H1 (cell line): ENCODE measurements around the gene ERCC6L. TPM values are rescaled to one million over a fixed set of nuclear protein-coding genes. Genes with fewer than 3 reads are reported as not detected.

Experiments used
- CTCF ChIA-PET: fragments of 300-600 bp; sonication (Branson Sonifier 250); formaldehyde crosslinking; loops from one replicate; lab custom pipeline; 2021; ENCODE audit not compliant: partially characterized antibody; lab: Charles Lee
- POLR2A ChIA-PET: fragments of 300-600 bp; sonication (Branson Sonifier 250); formaldehyde crosslinking; loops from one replicate; lab custom pipeline; 2021; ENCODE audit warnings: inconsistent platforms; ENCODE audit not compliant: partially characterized antibody; lab: Charles Lee
- DNase-seq, 2 experiments: peaks; one replicate each; pipeline versions ENCODE4 v3.0.0 to v3.0.0-alpha.2; 2010 to 2022; ENCODE audit warnings: low spot score in 2 of 2, low read depth in 1 of 2, mixed read lengths in 1 of 2
- FAIRE-seq: peaks from 2 replicates; lab custom pipeline; 2011; peaks lifted over from hg19 to GRCh38; lab: Jason Lieb, UNC
- H2AFZ ChIP-seq: 2 replicates; pipeline ENCODE4 v1.8.1; 2012; ENCODE audit warnings: low read length, inconsistent platforms
- H2AK5ac ChIP-seq: 2 replicates; pipeline ENCODE4 v1.6.1; 2013; ENCODE audit warnings: low read depth, low read length
- H2BK120ac ChIP-seq: replicated peaks from 2 replicates; pipeline ENCODE3; 2013; ENCODE audit warnings: low read depth, low read length, inconsistent platforms
- H2BK12ac ChIP-seq: 2 replicates; pipeline ENCODE4 v1.6.1; 2013; ENCODE audit warnings: low read depth, low read length
- H2BK15ac ChIP-seq: 2 replicates; pipeline ENCODE4 v1.6.1; 2013; ENCODE audit warnings: low read length
- H2BK20ac ChIP-seq: 2 replicates; pipeline ENCODE4 v1.6.1; 2013; ENCODE audit warnings: low read length
- H2BK5ac ChIP-seq: 2 replicates; pipeline ENCODE4 v1.6.1; 2013; ENCODE audit warnings: low read depth, low read length
- H3K14ac ChIP-seq: 2 replicates; pipeline ENCODE4 v1.6.1; 2013; ENCODE audit warnings: inconsistent platforms; ENCODE audit not compliant: insufficient read length
- H3K18ac ChIP-seq: 2 replicates; pipeline ENCODE4 v1.6.1; 2013; ENCODE audit warnings: low read length; ENCODE audit errors: extremely low read depth
- H3K23ac ChIP-seq: 2 replicates; pipeline ENCODE4 v1.6.1; 2013; ENCODE audit warnings: inconsistent platforms; ENCODE audit not compliant: insufficient read length
- H3K23me2 ChIP-seq: 2 replicates; pipeline ENCODE4 v1.6.1; 2013; ENCODE audit warnings: low read depth, low read length
- H3K27ac ChIP-seq: 2 replicates; pipeline ENCODE4 v1.6.1; 2011; ENCODE audit warnings: low read depth, low read length, inconsistent platforms
- H3K27me3 ChIP-seq, 4 experiments: replicated peaks in 1 of 4; 1 replicate in 1 of 4; 2 replicates in 3 of 4; pipeline versions ENCODE4 v1.6.1 to v1.8.1; 2011 to 2013; ENCODE audit warnings: low read length in 3 of 4, mild to moderate bottlenecking in 3 of 4, inconsistent platforms in 2 of 4, mixed read lengths in 2 of 4, moderate library complexity in 1 of 4; ENCODE audit not compliant: control insufficient read depth in 3 of 4, insufficient read depth in 3 of 4; ENCODE audit errors: extremely low read depth in 1 of 4
- H3K36me3 ChIP-seq, 4 experiments: 2 replicates each; pipeline versions ENCODE4 v1.6.1 to v1.8.1; 2011 to 2013; ENCODE audit warnings: mild to moderate bottlenecking in 4 of 4, low read length in 3 of 4, moderate library complexity in 2 of 4, control low read depth in 1 of 4, inconsistent platforms in 1 of 4; ENCODE audit not compliant: insufficient read depth in 4 of 4, control insufficient read depth in 2 of 4
- H3K4ac ChIP-seq: replicated peaks from 2 replicates; pipeline ENCODE3; 2013; ENCODE audit warnings: low read length, low read depth, mixed read lengths, inconsistent platforms; ENCODE audit not compliant: insufficient read length
- H3K4me1 ChIP-seq, 4 experiments: replicated peaks in 1 of 4; 1 replicate in 1 of 4; 2 replicates in 3 of 4; pipeline versions ENCODE4 v1.6.1 to v1.8.1; 2011 to 2013; ENCODE audit warnings: low read length in 3 of 4, inconsistent platforms in 2 of 4, mixed read lengths in 1 of 4; ENCODE audit not compliant: insufficient read depth in 4 of 4, control insufficient read depth in 3 of 4
- H3K4me2 ChIP-seq, 2 experiments: 2 replicates each; pipeline versions ENCODE4 v1.6.1 to v1.8.1; 2011 to 2013; ENCODE audit warnings: low read depth in 2 of 2, low read length in 2 of 2, control low read depth in 1 of 2, inconsistent platforms in 1 of 2, mild to moderate bottlenecking in 1 of 2; ENCODE audit not compliant: insufficient read depth in 1 of 2
- H3K4me3 ChIP-seq, 4 experiments: fragments of 200-600, 300-600 bp in 1 of 4; sonication (generic), shearing (Covaris generic), sonication (Bioruptor Twin) in 1 of 4; 2 replicates each; pipeline versions ENCODE4 v1.5.1 to v1.8.1; 2011 to 2016; ENCODE audit warnings: low read length in 4 of 4, low read depth in 3 of 4, control low read depth in 2 of 4, inconsistent platforms in 2 of 4, mild to moderate bottlenecking in 2 of 4, mixed read lengths in 1 of 4, moderate library complexity in 1 of 4; ENCODE audit not compliant: insufficient read depth in 2 of 4; ENCODE audit errors: extremely low read depth in 1 of 4
- H3K56ac ChIP-seq: replicated peaks from 2 replicates; pipeline ENCODE3; 2013; ENCODE audit warnings: low read depth, mild to moderate bottlenecking, mixed read lengths, low read length, inconsistent platforms; ENCODE audit not compliant: insufficient read length
- H3K79me1 ChIP-seq: 2 replicates; pipeline ENCODE4 v1.6.1; 2013; ENCODE audit warnings: low read depth, low read length, control low read depth
- H3K79me2 ChIP-seq, 2 experiments: 2 replicates each; pipeline versions ENCODE4 v1.6.1 to v1.8.1; 2012 to 2013; ENCODE audit warnings: low read length in 2 of 2, mild to moderate bottlenecking in 2 of 2, inconsistent platforms in 1 of 2; ENCODE audit not compliant: insufficient read depth in 2 of 2, control insufficient read depth in 1 of 2
- H3K9ac ChIP-seq, 4 experiments: replicated peaks in 1 of 4; 1 replicate in 1 of 4; 2 replicates in 3 of 4; pipeline versions ENCODE4 v1.6.1 to v1.8.1; 2011 to 2013; ENCODE audit warnings: low read depth in 3 of 4, low read length in 3 of 4, control low read depth in 2 of 4, mild to moderate bottlenecking in 2 of 4, moderate library complexity in 2 of 4, inconsistent platforms in 1 of 4; ENCODE audit errors: extremely low read depth in 1 of 4
- H3K9me3 ChIP-seq, 2 experiments: 2 replicates each; pipeline versions ENCODE4 v1.6.1 to v1.8.1; 2012 to 2013; ENCODE audit warnings: mild to moderate bottlenecking in 2 of 2, moderate library complexity in 2 of 2, control low read depth in 1 of 2, inconsistent platforms in 1 of 2, low read depth in 1 of 2, low read length in 1 of 2, mixed read lengths in 1 of 2; ENCODE audit not compliant: insufficient read depth in 2 of 2
- H4K20me1 ChIP-seq, 2 experiments: replicated peaks in 1 of 2; 2 replicates each; pipeline versions ENCODE3 to v1.8.1; 2011 to 2013; ENCODE audit warnings: inconsistent platforms in 2 of 2, low read length in 2 of 2, mild to moderate bottlenecking in 1 of 2; ENCODE audit not compliant: insufficient read depth in 2 of 2, control insufficient read depth in 1 of 2
- H4K5ac ChIP-seq: 2 replicates; pipeline ENCODE4 v1.6.1; 2013; ENCODE audit warnings: low read length, low read depth, mixed read lengths, inconsistent platforms; ENCODE audit not compliant: insufficient read length
- H4K8ac ChIP-seq: 2 replicates; pipeline ENCODE4 v1.8.0; 2013; ENCODE audit warnings: mild to moderate bottlenecking, moderate library complexity, low read length, inconsistent platforms; ENCODE audit not compliant: insufficient read depth; ENCODE audit errors: extremely low read depth
- H4K91ac ChIP-seq: replicated peaks from 2 replicates; pipeline ENCODE3; 2013; ENCODE audit warnings: low read length, mixed read lengths, inconsistent platforms; ENCODE audit not compliant: insufficient read length
- ATF3 ChIP-seq: IDR thresholded peaks from 2 replicates; pipeline ENCODE4 v1.6.1; 2011; ENCODE audit warnings: low read depth, mild to moderate bottlenecking, low read length; ENCODE audit not compliant: insufficient read depth
- CHD1 ChIP-seq: IDR thresholded peaks from 2 replicates; pipeline ENCODE4 v1.6.1; 2012; ENCODE audit warnings: low read depth, low read length, improper control_type of control experiment
- CTBP2 ChIP-seq: IDR thresholded peaks from 2 replicates; pipeline ENCODE4 v1.7.0; 2011; ENCODE audit warnings: borderline replicate concordance, mild to moderate bottlenecking, moderate library complexity, mixed read lengths, low read length; ENCODE audit not compliant: insufficient read depth, insufficient read length
- HDAC6 ChIP-seq: IDR thresholded peaks from one replicate; pipeline ENCODE4 v1.7.1; 2012; ENCODE audit warnings: low read depth, mild to moderate bottlenecking, inconsistent platforms, low read length, moderate library complexity
- JUN ChIP-seq: IDR thresholded peaks from 2 replicates; pipeline ENCODE4 v1.6.1; 2011; ENCODE audit warnings: low read depth, mild to moderate bottlenecking, improper control_type of control experiment, low read length
- JUND ChIP-seq: IDR thresholded peaks from 2 replicates; pipeline ENCODE4 v1.6.1; 2011; ENCODE audit warnings: mild to moderate bottlenecking, improper control_type of control experiment, low read length
- KDM1A ChIP-seq: fragments of 200-600, 300-600 bp; sonication (generic); IDR thresholded peaks from 2 replicates; pipeline ENCODE4 v1.7.1; 2016; ENCODE audit warnings: mild to moderate bottlenecking, low read length, borderline replicate concordance
- POLR2AphosphoS5 ChIP-seq: IDR thresholded peaks from 2 replicates; pipeline ENCODE4 v1.6.1; 2011; ENCODE audit warnings: low read depth, low read length
- SP4 ChIP-seq: IDR thresholded peaks from 2 replicates; pipeline ENCODE4 v1.6.1; 2012; ENCODE audit warnings: low read length, inconsistent platforms
- TAF7 ChIP-seq: optimal IDR thresholded peaks from 2 replicates; pipeline ENCODE3; 2011; ENCODE audit warnings: low read depth, mild to moderate bottlenecking, inconsistent platforms, low read length, moderate library complexity, borderline replicate concordance
- WGBS, 2 experiments: shearing (Covaris generic) in 1 of 2; methylation state at CpG; one replicate each; pipeline versions ENCODE4 v1.1.6 to v1.1.7; 2013 to 2015; ENCODE audit warnings: low lambda C conversion rate in 2 of 2, mixed read lengths in 2 of 2, inconsistent platforms in 1 of 2, low coverage in 1 of 2, missing lambda C conversion rate in 1 of 2; ENCODE audit not compliant: insufficient replicate concordance in 2 of 2, insufficient coverage in 1 of 2, insufficient read length in 1 of 2; ENCODE audit errors: extremely low coverage in 1 of 2, missing lambda C conversion rate in 1 of 2; 5-methylcytosine and 5-hydroxymethylcytosine counted together
- polyA plus RNA-seq, 7 experiments: library from polyadenylated mRNA; depleted of rRNA in 3 of 7; stranded (reverse) in 5 of 7; unstranded in 2 of 7; fragments of >200 nt in 5 of 7; fragments of 200-250 nt in 2 of 7; gene quantifications; 1 replicate in 5 of 7; 2 replicates in 1 of 7; 4 replicates in 1 of 7; pipeline versions ENCODE4 v1.2.1 to v1.2.3, GENCODE V29; 2011 to 2013; ENCODE audit warnings: missing spikeins in 2 of 7, mixed read lengths in 2 of 7
- total RNA-seq: library from RNA; stranded (reverse); fragmentation: NEBNext Ultra II Directional; extraction: Animal tissue kit (Norgen Biotek cat#: 25700); gene quantifications from 2 replicates; pipeline ENCODE4 v1.2.1, GENCODE V29; 2021
- TF ChIP-seq, protein P1 (sequence below): IDR thresholded peaks from 2 replicates; pipeline ENCODE4 v1.6.1; 2012; ENCODE audit warnings: inconsistent platforms
- TF ChIP-seq, protein P2 (sequence below): IDR thresholded peaks from 2 replicates; pipeline ENCODE4 v1.6.1; 2011; ENCODE audit warnings: low read length, improper control_type of control experiment

The ERCC6L gene
- total and polyA plus RNA-seq, 2 of the 8 experiments (the other 6 are each of a cell fraction or from before 2014, with no cell fraction given): 4.0 to 23.9 TPM

DNA sequence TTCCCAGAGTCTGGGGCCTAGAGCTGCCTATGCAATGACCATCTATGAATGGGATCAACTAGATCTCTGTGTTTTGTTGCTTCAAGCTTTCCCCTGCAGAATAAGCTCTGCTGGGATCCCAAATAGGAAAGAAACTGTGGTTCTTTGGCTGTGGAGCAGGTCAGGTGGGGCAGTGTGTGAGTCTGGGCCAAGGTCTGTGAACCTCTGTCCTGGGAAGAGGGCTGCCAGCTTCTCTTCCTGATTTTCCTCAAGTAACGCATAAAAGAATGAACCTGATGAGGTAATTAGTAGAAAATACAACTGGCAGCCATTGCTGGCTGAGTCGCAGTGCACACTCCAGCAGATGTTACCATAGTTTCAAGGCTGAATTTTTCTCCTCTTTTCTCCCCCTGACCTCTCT, 61.8 kb downstream of the ERCC6L start:
- H4K5ac ChIP-seq: no peak overlapping the region
- H3K36me3 ChIP-seq: no peaks in the 10 kb centered on the region
- no peak overlapping the region for H2BK20ac ChIP-seq
- H3K14ac ChIP-seq: no peak overlapping the region
- FAIRE-seq: no peak
- H3K9me3 ChIP-seq: peaks cover 0 to 5% of the 10 kb centered on the region in 2 experiments; a peak in 1 of 4 replicates
- no peak overlapping the region for H3K4me3 ChIP-seq
- no peaks in the 10 kb centered on the region for H4K20me1 ChIP-seq
- H3K18ac ChIP-seq: no peak overlapping the region
- H2AK5ac ChIP-seq: no peak overlapping the region
- H3K4me1 ChIP-seq: no peaks in the 10 kb centered on the region
- no peak overlapping the region for H2BK12ac ChIP-seq
- no peaks in the 10 kb centered on the region for H3K27me3 ChIP-seq
- no peak overlapping the region for H2BK15ac ChIP-seq
- no peak overlapping the region for H2BK120ac ChIP-seq
- no peak overlapping the region for H3K27ac ChIP-seq
- H3K4ac ChIP-seq: no peak overlapping the region
- TF ChIP-seq HDAC6: no peak
- no peak for TF ChIP-seq CTBP2
- TF ChIP-seq CHD1: no peak
- no peak for TF ChIP-seq JUN
- TF ChIP-seq SP4: no peak
- TF ChIP-seq ATF3: no peak
- no peak for TF ChIP-seq KDM1A
- TF ChIP-seq, protein P1, sequence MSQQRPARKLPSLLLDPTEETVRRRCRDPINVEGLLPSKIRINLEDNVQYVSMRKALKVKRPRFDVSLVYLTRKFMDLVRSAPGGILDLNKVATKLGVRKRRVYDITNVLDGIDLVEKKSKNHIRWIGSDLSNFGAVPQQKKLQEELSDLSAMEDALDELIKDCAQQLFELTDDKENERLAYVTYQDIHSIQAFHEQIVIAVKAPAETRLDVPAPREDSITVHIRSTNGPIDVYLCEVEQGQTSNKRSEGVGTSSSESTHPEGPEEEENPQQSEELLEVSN: no peak
- TF ChIP-seq POLR2AphosphoS5: no peak
- no peak for TF ChIP-seq TAF7
- TF ChIP-seq JUND: no peak
- TF ChIP-seq, protein P2, sequence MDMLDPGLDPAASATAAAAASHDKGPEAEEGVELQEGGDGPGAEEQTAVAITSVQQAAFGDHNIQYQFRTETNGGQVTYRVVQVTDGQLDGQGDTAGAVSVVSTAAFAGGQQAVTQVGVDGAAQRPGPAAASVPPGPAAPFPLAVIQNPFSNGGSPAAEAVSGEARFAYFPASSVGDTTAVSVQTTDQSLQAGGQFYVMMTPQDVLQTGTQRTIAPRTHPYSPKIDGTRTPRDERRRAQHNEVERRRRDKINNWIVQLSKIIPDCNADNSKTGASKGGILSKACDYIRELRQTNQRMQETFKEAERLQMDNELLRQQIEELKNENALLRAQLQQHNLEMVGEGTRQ: no peak
- WGBS, 2 experiments: 94% methylated on average over 2 of the region's 2 CpGs; no CpG with 5 or more reads in 1 of the 2 experiments
- H3K9ac ChIP-seq: no peak overlapping the region
- H2BK5ac ChIP-seq: no peak overlapping the region
- H3K79me2 ChIP-seq: peaks cover 0 to 2% of the 10 kb centered on the region in 2 experiments; a peak in 1 of 4 replicates
- ChIA-PET CTCF (no interaction called here), POLR2A (no interaction called here)
- H3K23me2 ChIP-seq: no peaks in the 10 kb centered on the region
- H3K4me2 ChIP-seq: no peak overlapping the region
- H2AFZ ChIP-seq: no peak overlapping the region
- no peak overlapping the region for H4K91ac ChIP-seq
- no peaks in the 10 kb centered on the region for H3K79me1 ChIP-seq
- H3K23ac ChIP-seq: no peak overlapping the region
- DNase-seq: no peak
- H4K8ac ChIP-seq: no peak overlapping the region
- H3K56ac ChIP-seq: no peak overlapping the region
